Limb (tissue), 2 donors: ENCODE measurements around the gene C2CD5.
"Not testable (repeated sequence)": the region's sequence is repeated elsewhere in the genome, so short reads cannot be mapped to it uniquely, and the experiment has no call there.

ENCODE experiments used
- DNase-seq, 2 donors: peaks; one replicate each; pipeline ENCODE4 v3.0.0-alpha.2; 2016; ENCODE audit errors: extremely low spot score in 2 of 2

C2CD5 gene

GRCh38 chr12:22536971-22537544 lies 7.3 kb downstream of the C2CD5 start:
- no peak for DNase-seq

- no peak for DNase-seq
These were observed 7.9 kb downstream of the C2CD5 start for GRCh38 chr12:22536346-22536945.

- no peak for DNase-seq
These were observed 8.9 kb downstream of the C2CD5 start for GRCh38 chr12:22535478-22535877.

- no peak for DNase-seq
These were observed 9.3 kb downstream of the C2CD5 start for GRCh38 chr12:22535038-22535437.

GRCh38 chr12:22533155-22533554 lies 11.2 kb downstream of the C2CD5 start:
- DNase-seq: no peak

GRCh38 chr12:22532317-22532716 lies 12.0 kb downstream of the C2CD5 start:
- no peak for DNase-seq

- DNase-seq: no peak
These were observed 13.1 kb downstream of the C2CD5 start for GRCh38 chr12:22531205-22531604.

GRCh38 chr12:22529281-22530060 lies 14.9 kb downstream of the C2CD5 start:
- no peak for DNase-seq

- DNase-seq: no peak
These were observed 16.3 kb downstream of the C2CD5 start for GRCh38 chr12:22527999-22528398.

GRCh38 chr12:22526836-22527235 lies 17.5 kb downstream of the C2CD5 start:
- no peak for DNase-seq

GRCh38 chr12:22525426-22525825 lies 18.9 kb downstream of the C2CD5 start:
- DNase-seq: no peak

- DNase-seq: no peak
These were observed 25.3 kb downstream of the C2CD5 start for GRCh38 chr12:22518998-22519397.

- DNase-seq: no peak
These were observed 26.2 kb downstream of the C2CD5 start for GRCh38 chr12:22518060-22518719.

GRCh38 chr12:22514875-22515274 lies 29.5 kb downstream of the C2CD5 start:
- no peak for DNase-seq

GRCh38 chr12:22505826-22506225 lies 38.5 kb downstream of the C2CD5 start:
- DNase-seq: no peak

- no peak for DNase-seq
These were observed 44.2 kb downstream of the C2CD5 start for GRCh38 chr12:22500100-22500499.

GRCh38 chr12:22499445-22499844 lies 44.9 kb downstream of the C2CD5 start:
- DNase-seq: no peak

- DNase-seq: no peak
These were observed 50.0 kb downstream of the C2CD5 start for GRCh38 chr12:22494319-22494718.

GRCh38 chr12:22491034-22491433 lies 53.3 kb downstream of the C2CD5 start:
- DNase-seq: no peak

GRCh38 chr12:22488478-22488877 lies 55.9 kb downstream of the C2CD5 start:
- no peak for DNase-seq

GRCh38 chr12:22487683-22488082 lies 56.7 kb downstream of the C2CD5 start:
- DNase-seq: not testable (repeated sequence)

- DNase-seq: no peak
These were observed 62.7 kb downstream of the C2CD5 start for GRCh38 chr12:22481547-22482104.
